ENCODE results near the gene NAB1. TPM values are rescaled to one million over a fixed set of nuclear protein-coding genes. Genes with fewer than 3 reads are reported as not detected.

Gene NAB1
- total RNA-seq, 4 donors from 2014 or later = 4.9 to 11.0 (median 9.2) TPM

DNA sequence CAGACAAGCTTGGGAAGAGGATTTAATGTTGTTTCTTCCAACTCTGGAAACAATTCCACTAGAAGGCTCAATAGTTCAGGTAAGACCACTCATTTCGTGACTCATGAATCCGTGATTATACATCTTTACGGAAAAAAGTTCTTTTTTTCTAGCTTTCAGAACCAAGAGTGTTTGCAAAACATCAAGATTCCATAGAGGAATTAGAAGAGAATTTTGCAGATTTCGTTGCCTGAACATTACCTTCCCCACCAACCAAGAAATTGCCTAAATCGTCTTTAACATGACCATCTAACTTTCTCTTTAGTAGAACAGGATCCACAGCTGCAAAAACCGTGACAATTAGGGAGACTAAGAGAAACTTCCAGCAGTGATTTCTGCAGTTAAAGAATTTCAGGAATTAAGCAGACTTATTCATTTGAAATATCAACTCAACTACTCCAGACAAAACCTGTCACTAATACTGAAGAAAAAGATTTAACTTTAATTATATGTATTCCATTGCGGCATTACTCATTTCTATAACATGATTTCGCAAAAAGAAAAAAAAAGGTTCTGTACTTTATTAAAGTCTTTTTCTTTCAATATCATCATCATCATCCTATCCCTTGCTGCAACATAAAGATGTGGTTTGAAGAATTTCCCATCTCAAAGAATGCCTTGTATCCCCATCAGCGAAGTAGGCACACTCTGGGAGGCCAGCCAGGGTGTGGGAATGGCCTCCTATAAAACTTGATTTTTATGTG is 1.9 kb upstream of the NAB1 start:
- TF ChIP-seq CTCF (IDR thresholded peaks at IDR 0.05 in 4 of 5, conservative IDR thresholded peaks at IDR 0.05 in 1 of 5) (no peak), POLR2A (IDR thresholded peaks at IDR 0.05) (no peak)
- DNase-seq = no peak
- H3K9me3 ChIP-seq = no peaks in the 10 kb centered on the region
- peak overlapping the region in 2 of 4 donors; percentile 78 to 87 for H3K4me3 ChIP-seq
- no peak for ATAC-seq
- no peaks in the 10 kb centered on the region for H3K36me3 ChIP-seq
- intact Hi-C loops (cut with DNase I; ENCODE audit: low total_unique reads) (loop anchor here (5.0 to 10.0 kb wide), 2 partner anchors 865 to 1028 kb away; partner anchors contain the start of genes NABP1, ORMDL1 and PMS1), in situ Hi-C loops (cut with MboI; ENCODE audit: low sequenced_read_pairs in 4 of 4) (loop anchor here in 1 of 4 donors (25.0 kb wide), 1 partner anchor 110 kb away; the partner anchor contains the start of gene NEMP2)
- peak overlapping the region; percentile 35 to 87 (median 68) for H3K27ac ChIP-seq
- H3K27me3 ChIP-seq = no peaks in the 10 kb centered on the region
- H3K4me1 ChIP-seq = peaks cover 13 to 27% of the 10 kb centered on the region in 2 donors

- peak overlapping the region; percentile 73 to 87 (median 82) for H3K27ac ChIP-seq
- H3K36me3 ChIP-seq = no peaks in the 10 kb centered on the region
- in situ Hi-C loops (cut with MboI; ENCODE audit: low sequenced_read_pairs in 4 of 4) = loop anchor here in 1 of 4 donors (25.0 kb wide), 1 partner anchor 111 kb away; the partner anchor contains the start of gene NEMP2
- H3K4me1 ChIP-seq = peaks cover 20 to 28% of the 10 kb centered on the region in 2 donors
- no peaks in the 10 kb centered on the region for H3K9me3 ChIP-seq
- peak; percentile 70 to 76 for DNase-seq
- no peaks in the 10 kb centered on the region for H3K27me3 ChIP-seq
- H3K4me3 ChIP-seq = peak overlapping the region; percentile 69 to 87 (median 82)
- peak; percentile 78 to 80 for ATAC-seq
- intact Hi-C loops (cut with DNase I; ENCODE audit: low total_unique reads) = loop anchor here (2.0 to 10.0 kb wide), 4 partner anchors 114 to 1026 kb away; partner anchors contain the start of genes GLS, NABP1, NEMP2 and ORMDL1
- peak; percentile 58 to 66 for TF ChIP-seq POLR2A (IDR thresholded peaks at IDR 0.05)
- no peak for TF ChIP-seq CTCF (IDR thresholded peaks at IDR 0.05 in 4 of 5, conservative IDR thresholded peaks at IDR 0.05 in 1 of 5)
Measured at GRCh38 chr2:190648289-190649034, 421 bp upstream of the NAB1 start.

- ATAC-seq = no peak
- Histone ChIP-seq H3K4me3 (peak overlapping the region; percentile 85 to 92 (median 86)), H3K27ac (peak overlapping the region; percentile 85 to 87 (median 86)), H3K27me3 (no peaks in the 10 kb centered on the region), H3K9me3 (no peaks in the 10 kb centered on the region), H3K36me3 (no peaks in the 10 kb centered on the region), H3K4me1 (peaks cover 25 to 28% of the 10 kb centered on the region in 2 donors)
- TF ChIP-seq CTCF (IDR thresholded peaks at IDR 0.05 in 4 of 5, conservative IDR thresholded peaks at IDR 0.05 in 1 of 5) = no peak
- no peak for TF ChIP-seq POLR2A (IDR thresholded peaks at IDR 0.05)
- intact Hi-C loops (cut with DNase I; ENCODE audit: low total_unique reads) (loop anchor here (2.0 to 10.0 kb wide), 5 partner anchors 115 to 1025 kb away; partner anchors contain the start of genes GLS, NABP1, NEMP2 and ORMDL1), in situ Hi-C loops (cut with MboI; ENCODE audit: low sequenced_read_pairs in 4 of 4) (loop anchor here in 1 of 4 donors (25.0 kb wide), 1 partner anchor 113 kb away; the partner anchor contains the start of gene NEMP2)
- no peak for DNase-seq
Measured at GRCh38 chr2:190649798-190650390, 1.0 kb downstream of the NAB1 start.

DNA sequence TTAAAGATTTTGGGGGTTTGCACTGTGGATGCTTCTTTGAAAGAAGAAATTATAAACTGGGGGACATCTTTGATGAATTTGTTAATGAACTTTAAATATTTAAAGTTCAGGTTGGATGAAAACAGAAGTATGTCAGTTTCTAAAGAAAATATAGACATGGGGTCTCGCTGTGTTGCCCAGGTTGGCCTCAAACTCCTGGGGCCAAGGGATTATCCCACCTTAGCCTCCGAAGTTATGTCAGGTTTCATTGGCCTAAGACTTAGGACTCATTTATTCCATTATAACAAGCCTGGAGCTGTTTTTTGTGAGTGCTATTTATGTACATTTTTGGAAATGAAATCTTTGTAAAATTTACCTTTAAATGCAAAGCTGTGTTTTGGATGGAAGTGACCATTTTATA is 2.5 kb downstream of the NAB1 start:
- TF ChIP-seq CTCF (IDR thresholded peaks at IDR 0.05 in 4 of 5, conservative IDR thresholded peaks at IDR 0.05 in 1 of 5) (no peak), POLR2A (IDR thresholded peaks at IDR 0.05) (no peak)
- ATAC-seq (no peak), DNase-seq (no peak)
- in situ Hi-C loops (cut with MboI; ENCODE audit: low sequenced_read_pairs in 4 of 4) (no loop called here), intact Hi-C loops (cut with DNase I; ENCODE audit: low total_unique reads) (loop anchor here (10.0 kb wide), 1 partner anchor 363 kb away; the partner anchor contains the start of gene STAT1)
- H3K9me3 ChIP-seq = no peaks in the 10 kb centered on the region
- H3K27me3 ChIP-seq = no peaks in the 10 kb centered on the region
- H3K4me3 ChIP-seq = no peak overlapping the region
- H3K4me1 ChIP-seq = peaks cover 31 to 37% of the 10 kb centered on the region in 2 donors
- no peak overlapping the region for H3K27ac ChIP-seq
- no peaks in the 10 kb centered on the region for H3K36me3 ChIP-seq
